Raji (cell line): Measurements from ENCODE around the gene LAMB3.

ENCODE experiments used
- POLR2A ChIP-seq: IDR thresholded peaks from 2 replicates; pipeline ENCODE4 v1.6.1; 2011; ENCODE audit warnings: low read depth, low read length, control low read depth; ENCODE audit not compliant: insufficient read depth

LAMB3 gene

DNA sequence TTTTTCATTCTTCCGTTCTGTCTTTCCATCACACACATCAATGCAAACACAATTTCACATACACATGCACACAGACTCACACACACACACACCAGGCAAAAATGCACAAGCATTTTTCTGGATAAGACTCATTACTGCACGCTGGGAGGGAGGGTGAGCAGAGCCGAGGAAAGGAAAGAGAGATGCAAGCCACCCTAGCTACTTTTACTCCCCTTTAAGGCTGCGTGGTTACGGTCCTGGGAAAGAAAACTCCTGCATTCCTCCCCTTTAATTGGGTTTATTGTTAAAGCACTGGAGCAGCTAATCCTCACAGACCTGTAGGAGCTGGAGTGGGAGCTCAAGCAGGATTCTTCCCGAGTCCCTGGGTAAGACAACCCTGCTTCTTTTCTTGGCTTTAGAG lies 68.8 kb downstream of the LAMB3 start, which contains the start of gene CAMK1G:
Gene CAMK1G (plus strand): TSS at position 307 of the 400 bp plus-strand sequence. CDS start 11,270 bp downstream, outside the sequence.
- no peak for TF ChIP-seq POLR2A

DNA sequence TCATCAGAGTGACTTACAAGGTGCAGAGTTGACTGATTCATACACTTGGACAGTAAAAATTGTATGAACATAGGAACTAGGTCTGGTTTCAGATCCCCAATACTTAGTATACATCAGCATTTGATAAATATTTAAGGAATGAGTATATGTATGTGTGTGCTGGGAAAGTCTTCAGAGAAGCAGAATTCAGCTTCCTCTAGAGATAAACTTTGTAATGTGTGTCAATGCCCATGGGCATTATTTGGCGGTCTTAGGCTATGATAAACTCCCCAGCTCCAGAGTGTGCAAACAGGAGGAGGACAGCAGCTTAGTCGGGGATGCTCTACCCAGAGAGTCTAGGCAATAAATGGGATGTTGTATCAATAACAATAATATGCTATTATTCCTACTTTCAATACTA lies 71.6 kb downstream of the LAMB3 start:
- TF ChIP-seq POLR2A, result no peak

DNA sequence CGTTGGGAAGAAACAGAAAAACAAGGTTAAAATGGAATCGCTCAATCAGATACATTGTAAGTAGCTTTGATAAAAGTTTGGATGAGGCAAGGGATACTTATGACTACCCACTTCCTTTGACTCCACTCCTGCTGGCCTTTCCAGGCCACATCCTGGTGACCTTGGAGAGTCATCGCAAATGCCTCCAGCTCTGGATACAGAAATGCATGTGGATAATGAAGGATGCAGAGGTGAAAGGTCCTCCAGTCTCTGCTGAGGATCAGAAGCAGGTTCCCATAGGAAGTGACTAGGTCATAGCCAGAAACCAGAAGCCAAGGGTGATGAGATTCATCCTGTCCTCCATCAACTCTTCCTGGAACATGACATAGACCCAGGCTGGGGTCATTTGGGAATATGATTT lies 74.9 kb downstream of the LAMB3 start:
- no peak for TF ChIP-seq POLR2A

DNA sequence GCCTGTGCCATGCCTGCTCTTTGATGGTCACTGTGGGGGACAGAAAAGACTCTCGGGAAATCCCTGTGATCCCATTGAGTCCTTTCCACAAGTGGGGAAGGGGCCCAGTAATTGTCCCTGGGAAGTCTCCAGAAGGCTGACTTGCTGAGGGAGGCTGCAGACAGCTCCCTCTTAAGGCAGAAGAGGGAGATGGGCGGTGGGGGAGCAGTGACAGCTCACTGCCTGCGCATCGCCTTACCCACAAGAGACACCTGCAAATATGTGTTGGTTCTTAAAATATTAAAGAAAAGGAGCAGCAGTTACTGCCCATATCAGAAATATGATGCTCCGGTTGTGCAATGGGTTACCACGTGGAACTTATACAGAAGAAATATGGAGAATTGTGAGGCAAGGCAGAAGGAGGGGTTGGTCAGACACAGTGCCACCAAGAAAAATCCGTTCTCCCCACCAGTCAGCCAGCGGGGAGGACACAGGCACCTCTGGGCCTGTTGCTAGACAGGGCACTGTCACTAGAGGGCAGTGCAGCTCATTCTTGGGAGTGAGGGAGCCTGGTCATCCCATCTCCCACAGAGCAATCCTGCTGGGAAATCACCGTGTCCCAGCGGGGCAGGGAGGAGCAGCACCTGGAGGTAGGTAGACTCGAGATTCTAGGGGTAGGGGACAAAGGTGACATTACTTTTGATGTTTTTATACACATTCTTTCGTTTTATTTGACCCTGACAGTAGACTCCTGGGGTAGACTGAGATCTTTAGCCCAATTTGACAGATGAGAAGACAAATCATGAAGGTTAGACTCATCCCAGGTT lies 75.6 kb downstream of the LAMB3 start:
- TF ChIP-seq POLR2A, result no peak

DNA sequence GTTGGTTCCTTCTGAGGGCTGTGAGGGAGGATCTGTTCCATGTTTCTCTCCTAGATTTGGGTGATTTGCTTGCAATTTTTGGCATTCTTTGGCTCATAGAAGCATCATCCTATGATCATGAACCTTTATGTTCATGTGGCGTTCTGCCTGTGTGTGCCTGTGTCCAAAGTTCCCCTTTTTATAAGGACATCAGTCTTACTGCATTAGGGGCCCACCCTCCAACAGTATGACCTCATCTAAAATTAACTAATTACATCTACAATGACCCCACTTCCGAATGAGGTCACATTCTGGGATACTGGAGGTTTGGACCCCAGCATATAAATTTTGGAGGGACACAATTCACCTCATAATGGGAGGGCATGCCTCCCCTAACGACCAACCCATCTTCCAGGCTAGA lies 81.5 kb downstream of the LAMB3 start:
- no peak for TF ChIP-seq POLR2A

DNA sequence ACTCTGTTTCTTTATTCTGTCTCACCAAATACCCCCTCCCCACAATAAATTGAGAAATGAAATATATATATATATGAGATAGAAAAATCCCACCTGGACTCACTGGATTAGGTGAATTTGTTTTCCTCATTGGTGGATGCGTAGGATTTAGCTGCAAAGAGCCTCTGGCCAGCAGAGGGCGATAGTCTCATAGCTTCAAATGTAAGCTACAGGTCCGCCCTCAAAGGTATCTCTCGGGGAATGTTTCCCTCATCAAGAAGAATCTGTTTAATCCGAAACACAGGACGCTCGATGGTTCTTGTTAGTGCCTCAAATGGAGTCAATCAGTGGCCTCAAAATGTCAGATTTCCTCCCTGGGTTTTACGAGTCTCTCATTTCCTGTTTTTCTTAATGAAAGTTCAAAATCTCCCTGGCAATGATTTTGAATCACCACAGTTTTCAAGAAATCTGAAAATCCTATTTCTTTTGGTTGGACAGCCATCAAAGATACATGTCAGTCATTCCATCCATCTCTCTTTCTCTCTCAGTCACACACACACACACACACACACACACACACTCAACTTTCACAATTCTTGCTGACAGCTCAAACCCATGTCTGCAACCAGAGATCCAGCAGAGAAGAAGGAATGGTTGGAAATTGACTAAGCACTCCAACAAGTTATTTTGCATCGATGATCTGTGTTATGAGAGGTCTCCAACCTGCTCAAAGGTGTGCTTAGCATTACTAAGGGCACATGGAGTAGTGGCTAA lies 82.6 kb downstream of the LAMB3 start:
- no peak for TF ChIP-seq POLR2A

DNA sequence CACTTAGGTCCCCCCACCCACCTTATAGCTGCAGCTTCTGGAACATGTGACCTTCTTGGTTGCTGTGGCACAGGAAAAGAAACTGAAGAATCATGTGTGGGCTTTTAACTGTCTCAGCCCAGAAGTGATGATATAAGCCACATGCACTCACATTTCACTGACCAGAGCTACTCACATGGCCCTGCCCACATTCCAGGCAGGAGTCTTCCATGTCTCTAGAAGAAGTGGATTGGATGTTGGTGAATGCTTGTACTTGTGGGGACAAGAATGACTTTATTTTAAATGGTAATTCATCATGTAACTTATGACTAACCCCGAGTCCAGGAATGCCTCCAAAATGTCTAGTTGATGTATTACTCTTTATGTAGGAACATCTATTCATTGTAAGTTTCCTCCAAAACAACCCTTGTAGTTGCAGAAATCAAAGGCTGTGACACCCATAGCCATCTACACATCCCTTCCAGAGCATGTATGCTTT lies 84.5 kb downstream of the LAMB3 start:
- no peak for TF ChIP-seq POLR2A

DNA sequence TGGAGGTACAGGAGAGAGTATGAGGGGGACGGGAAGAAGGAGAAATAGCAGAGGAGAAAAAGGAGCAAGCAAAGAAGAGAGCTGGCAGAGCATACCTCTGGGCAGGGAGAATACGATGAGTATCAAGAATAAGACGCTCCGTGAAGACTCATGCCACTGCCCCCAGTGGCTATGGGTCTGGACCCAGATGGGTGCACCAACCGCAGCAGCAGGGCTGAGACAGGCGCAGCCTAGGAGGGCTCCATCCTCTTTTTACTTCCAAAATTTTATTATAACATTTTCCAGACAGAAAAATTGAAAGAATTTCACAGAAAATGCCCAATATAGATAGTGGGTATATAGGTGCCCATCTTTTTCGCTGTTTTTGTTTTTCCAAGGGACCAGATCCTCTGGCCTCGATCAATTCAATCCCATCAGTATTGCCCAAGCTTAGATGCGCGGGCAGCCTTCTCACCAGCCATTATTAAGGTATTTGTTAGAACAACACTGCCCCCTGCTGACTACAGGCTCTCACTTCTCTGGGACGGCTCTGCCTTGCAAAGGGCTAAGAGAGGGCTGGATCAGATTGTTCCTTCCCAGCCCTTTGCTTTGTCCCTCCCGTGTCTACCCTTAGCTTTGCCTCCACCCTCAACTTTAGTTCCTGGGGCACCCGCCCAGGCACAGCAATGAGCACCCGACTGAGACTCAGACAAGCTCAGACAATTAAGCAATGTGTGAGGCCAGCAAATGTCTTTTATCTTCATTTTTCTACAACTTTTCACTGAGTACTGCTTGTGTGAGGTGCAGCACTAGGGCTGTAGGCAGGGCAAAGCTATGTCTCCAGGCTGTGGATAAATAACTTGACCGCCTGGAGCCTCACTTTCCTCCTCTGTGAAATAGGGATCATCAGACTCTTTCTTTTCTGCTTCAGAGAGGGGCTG lies 86.2 kb downstream of the LAMB3 start:
- no peak for TF ChIP-seq POLR2A
